HG03457 (cell line): ENCODE measurements around the gene DOLK.
"Not testable (repeated sequence)": the region's sequence is repeated elsewhere in the genome, so short reads cannot be mapped to it uniquely, and the experiment has no call there.

ENCODE experiments used
- ATAC-seq: cut with Tn5 transposase; IDR thresholded peaks from one replicate; pipeline ENCODE4 v1.9.1; 2021; ENCODE audit warnings: moderate number of reproducible peaks; ENCODE audit not compliant: unreplicated experiment

The DOLK gene

DNA sequence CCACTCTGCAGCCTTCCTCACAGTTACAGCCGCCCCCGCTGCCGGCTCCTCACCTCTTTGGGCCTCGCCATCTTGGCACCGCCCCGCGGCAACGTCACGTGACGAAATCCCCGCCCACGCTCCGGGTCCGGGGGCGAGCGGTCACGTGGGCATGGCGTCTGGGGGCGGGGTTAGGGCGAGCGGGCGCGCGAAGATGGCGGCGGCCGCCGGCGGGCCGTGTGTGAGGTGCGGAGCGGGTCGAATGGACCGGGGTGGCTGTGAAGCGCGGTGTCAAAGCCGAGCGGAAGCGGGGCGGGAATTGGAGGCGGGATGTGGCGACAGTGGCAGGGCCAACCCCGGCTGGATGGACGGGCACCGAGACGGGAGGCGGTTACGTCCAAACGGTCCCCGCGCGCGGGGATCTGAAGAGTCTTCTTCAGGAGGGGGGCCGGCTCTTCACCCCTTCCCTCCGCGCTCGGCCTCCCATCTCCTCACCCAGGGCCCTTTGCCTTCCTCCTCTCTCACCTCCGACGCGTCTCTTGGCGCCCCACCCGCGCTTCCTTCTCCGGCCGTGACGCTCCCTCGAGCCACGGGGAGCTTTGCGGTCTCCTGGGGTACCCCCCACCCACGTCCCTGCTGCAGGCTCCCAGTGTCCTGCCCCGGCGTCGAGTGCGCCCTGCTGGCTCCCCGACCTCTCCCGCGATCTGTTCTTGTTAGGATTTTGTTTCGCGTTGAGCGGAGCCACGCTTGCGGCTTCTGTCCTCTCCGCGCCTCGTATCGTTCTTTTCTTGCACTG is at the start of gene DOLK, which contains the start of gene NUP188:
Gene DOLK (minus strand): TSS at position 77 of the 775 bp plus-strand sequence. CDS start 300 bp downstream, outside the sequence.
Gene NUP188 (plus strand): TSS at position 173 of the 775 bp plus-strand sequence. CDS start 21 bp downstream, at position 194.
- ATAC-seq = peak; percentile 60

DNA sequence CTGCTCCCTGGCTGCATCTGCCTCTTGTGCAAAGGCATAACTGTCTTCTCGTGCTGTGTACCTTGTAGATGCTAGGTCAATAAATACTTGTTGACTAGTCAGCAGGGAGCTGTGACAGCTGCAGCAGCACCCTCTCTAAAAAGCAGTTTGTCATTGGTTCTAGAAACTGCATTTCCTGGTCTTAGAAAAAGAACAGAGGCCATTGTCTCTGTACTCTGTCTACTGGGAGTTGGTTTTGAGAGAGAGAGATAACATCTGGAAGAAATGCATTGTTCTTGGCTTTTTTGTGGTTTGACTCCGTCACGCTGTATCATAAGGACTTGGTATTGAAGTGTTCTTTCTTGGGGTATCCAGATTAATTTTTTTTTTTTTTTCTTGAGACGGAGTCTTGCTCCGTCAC is 48.4 kb upstream of the DOLK start:
- ATAC-seq = no peak

DNA sequence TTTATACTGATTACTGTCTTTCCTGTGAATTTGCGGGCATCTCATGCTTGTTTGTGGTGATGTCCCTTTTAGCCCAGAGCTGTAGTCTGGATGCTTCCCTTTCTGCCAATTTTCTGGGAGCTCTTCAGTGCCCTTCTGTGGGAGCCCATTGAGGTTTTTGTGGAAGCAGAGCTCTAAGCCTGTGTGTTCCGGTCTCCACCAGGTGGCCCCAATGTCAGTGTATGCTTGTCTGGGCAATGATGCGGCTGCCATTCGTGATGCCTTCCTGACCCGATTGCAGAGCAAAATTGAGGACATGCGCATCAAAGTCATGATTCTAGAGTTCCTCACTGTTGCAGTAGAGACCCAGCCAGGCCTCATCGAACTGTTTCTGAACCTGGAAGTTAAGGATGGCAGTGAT is 45.6 kb upstream of the DOLK start:
- ATAC-seq = no peak

DNA sequence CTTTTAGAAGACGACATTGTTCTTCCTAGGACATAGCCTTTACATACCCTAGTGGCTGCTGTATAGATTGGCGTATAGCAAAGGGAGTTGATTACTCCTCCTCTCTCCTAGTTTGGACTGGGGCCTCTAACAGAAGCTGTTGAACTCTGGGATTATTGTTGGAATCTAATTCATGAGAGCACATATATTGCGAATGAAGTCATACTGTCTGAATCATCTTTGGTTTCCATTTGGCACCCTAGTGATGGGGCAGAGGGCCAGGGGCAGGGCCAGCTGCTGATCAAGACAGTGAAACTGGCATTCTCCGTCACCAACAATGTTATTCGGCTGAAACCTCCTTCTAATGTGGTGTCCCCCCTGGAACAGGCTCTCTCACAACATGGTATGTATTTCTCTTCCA is 40.4 kb upstream of the DOLK start:
- no peak for ATAC-seq

DNA sequence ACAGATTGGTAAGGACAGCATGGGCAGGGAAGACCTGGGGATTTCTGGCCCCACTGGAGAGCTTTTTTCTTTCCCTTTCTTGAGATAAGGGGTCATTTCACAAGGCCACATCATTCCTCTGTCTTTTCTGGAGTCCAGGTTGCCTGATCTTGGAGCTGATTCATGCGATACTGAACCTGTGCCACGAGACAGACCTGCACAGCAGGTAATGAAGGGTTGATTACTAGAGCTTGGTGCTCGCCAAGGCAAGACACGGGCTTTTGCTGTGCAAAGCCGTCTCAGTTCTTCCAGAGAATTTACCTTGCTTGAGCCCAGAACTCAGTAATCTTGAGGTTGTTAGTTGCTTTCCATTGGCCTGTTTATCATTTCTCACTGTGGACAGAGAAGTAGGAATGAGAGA is 39.3 kb upstream of the DOLK start:
- ATAC-seq = no peak

DNA sequence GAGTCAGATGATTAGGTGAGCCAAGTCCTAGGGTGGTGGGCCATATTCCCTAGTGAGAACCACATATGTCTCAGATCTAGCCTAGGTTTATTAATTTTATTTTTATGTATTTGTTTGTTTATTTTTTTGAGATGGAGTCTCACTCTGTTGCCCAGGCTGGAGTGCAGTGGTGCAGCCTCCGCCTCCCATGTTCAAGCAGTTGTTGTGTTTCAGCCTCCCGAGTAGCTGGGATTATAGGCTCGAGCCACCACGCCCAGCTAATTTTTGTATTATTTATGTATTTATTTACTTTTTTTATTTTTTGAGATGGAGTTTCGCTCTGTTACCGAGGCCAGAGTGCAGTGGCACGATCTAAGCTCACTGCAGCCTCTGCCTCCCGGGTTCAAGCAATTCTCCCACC is 36.1 kb upstream of the DOLK start:
- no peak for ATAC-seq

DNA sequence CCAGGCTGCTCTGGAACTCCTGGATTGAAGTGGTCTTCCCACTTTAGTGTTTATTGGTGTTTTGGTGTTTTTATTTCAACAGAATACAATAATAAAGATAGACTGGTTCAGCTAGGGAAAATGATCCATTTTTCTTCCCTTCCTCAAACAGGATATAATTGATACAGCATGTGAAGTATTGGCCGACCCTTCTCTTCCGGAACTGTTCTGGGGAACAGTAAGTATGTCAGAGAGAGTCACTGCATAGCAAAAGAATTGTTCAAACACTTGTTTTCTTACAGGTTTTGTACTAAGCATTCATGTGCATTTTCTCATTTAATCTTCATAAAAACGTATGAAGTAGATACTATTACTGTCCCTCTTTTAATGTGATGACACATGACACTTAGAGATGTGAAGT is 31.7 kb upstream of the DOLK start:
- no peak for ATAC-seq

DNA sequence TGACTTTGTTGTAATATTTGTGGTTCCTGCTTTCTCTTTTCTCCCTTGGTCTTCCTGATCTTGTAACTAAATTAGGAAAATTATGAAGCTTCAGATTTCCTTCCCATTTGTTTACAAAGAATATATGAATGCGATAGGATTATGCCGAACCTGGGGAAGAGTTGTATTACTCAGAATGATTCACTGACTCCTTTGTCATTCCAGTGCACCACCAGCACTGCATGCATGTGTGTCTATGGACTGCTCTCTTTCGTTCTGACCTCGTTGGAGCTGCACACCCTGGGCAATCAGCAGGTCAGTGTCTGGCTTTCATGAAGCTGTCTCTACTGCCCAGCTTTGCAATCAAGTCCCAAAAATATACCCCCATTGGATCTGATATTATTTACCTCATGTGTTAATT is 25.6 kb upstream of the DOLK start:
- ATAC-seq = no peak

DNA sequence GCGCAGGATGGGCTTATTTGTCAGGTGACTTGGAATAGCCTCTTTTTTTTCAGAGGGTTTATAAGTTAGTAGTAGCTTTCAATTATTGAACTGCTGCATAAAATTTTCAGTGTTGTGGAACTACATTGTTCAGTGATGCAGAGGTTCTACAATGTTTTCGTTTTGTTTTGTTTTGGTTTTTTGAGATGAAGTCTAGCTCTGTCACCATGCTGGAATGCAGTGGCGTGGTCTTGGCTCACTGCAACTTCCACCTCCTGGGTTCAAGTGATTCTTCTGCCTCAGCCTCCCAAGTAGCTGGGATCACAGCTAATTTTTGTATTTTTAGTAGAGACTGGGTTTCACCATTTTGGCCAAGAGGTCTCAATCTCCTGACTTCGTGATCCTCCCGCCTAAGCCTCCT is 22.1 kb upstream of the DOLK start:
- no peak for ATAC-seq

DNA sequence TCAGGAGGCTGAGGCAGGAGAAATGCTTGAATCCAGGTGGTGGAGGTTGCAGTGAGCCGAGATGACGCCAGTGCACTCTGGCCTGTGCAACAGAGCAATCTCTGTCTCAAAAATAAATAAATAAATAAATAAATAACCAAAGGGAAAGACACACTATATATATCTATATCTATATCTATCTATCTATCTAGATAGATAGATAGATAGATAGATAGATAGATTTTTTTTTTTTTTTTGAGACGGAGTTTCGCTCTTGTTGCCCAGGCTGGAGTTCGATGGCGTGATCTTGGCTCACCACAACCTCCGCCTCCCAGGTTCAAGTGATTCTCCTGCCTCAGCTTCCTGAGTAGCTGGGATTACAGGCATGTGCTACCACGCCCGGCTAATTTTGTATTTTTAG is 14.0 kb upstream of the DOLK start:
- not testable (repeated sequence) for ATAC-seq

DNA sequence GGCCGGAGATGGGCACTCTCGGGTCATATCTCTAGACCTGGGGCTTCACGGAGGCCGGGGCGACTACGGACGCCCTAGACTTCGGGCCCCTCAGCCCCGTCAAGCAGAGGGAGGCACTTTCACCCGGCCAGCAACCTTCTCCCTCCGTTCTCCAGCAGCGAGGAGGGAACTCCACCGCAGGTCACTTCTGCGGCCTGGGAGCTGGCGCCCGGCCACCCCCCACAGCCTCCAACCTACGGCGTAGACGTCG is 201 bp downstream of the DOLK start:
- ATAC-seq = peak; percentile 14

DNA sequence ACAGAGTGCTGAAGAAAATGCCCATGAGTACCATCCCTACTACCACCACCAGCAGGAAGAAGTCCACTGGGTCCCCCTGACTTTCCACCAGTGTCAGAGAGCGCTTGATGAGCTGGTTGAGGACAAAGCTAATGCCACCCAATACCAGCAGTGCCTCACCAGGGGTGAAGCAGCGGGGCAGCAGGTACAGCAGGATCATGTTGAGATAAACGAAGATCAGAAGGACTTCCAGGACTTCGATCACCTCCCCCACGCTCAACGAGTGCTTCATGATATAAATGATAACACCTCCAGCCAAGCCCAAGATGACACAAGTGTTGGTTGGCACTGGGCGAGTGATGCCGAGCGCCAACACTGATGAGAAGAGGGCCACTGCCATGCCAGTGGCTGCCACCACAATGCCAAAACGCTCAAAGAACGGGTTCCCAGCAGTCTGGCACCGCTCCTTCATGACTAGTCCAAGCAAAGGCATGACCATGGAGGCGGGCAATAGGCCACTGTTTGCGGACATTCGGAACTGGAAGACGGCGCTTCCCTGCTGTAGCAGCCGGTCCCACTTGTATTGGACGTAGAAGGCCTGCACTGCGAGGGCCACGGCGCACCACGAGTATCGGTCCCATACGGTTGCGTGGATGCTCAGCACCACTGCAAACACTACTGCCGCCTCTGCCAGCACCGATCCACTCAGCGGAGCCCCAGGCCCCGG is 679 bp downstream of the DOLK start:
- ATAC-seq = no peak

DNA sequence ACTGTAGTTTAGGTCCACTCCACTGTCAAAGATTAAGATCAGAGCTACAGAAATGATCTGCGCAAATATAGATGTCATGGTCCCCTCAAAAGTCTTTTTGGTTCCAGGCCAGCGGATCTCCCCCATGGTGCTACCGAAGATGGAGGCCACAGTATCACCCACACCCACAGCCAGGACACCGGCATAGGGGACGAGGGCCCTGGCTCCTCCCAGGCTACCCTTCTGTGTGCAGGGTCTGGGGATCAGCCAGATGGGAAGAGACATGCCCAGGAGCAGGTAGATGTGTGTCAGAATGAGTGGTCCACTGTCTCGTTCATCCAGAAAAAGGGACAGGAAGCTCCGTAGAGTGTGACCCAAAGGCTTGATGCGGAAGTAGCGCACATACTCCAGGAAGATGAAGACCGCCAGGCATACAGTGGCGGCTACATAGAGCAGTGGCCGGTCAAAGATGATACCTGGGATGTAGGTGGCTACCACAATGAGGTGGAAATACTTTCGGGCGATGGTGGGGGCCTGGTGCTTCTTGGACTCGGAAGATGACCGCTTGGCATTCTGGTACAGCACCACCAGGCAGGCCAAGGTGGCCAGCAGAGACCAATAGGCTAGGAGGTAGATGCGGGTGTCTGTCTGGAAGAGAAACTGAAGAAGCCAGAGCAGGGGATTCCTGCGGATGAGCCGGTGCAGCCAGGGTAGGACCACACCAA is 1.5 kb downstream of the DOLK start:
- ATAC-seq = no peak

DNA sequence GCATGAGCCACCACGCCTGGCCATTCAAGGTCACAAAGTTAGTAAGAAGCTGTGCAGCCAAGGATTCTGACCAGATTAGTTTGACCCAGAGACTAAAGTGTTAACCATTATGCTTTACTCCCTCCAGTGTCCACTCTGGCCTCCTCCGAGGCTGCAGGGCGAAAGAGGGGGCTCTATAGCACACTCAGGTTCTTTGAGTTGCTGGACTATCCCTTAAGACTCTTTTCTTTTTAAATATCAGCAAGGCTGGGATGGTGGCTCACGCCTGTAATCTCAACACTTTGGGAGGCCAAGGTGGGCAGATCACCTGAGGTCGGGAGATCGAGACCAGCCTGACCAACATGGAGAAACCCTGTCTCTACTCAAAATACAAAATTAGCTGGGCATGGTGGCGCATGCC is 2.4 kb downstream of the DOLK start:
- ATAC-seq = not testable (repeated sequence)

DNA sequence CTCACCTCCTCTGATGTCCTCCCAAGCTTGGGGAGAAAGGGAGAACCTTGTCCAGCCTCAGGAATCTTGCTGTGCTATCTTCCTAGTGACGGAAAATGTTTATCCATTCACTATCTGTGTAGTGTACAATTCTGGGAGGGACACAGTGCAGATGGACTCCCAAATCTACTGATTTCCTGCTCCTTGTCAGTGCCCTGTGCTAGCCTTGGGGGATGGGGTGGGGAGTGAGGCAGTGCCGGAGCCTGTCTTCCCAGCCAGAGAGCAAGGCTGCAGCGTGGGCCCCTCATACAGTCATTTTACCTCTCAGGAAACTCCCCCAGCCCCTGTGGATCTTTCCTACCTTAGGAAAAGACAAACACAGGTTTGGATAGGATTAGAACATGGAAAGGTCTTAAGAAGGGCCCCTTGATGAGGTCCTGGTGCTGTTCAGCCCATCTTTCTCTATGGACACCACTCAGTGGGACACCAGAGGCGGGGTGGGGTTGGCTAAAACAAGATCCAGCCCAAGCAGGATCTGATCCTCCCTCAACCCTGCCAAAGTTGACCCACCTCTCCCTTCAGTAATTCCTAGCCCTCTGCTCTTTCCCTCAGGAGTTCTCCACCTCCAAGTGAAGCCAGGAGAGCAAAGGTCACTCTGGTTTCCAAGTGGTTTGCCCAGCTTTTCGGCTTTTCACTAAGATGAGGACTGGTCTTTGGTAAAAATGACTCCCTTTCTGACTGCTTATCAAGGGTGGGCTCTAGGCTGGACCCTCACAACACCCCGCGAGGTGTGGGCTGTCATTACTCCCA is 3.4 kb downstream of the DOLK start:
- no peak for ATAC-seq

DNA sequence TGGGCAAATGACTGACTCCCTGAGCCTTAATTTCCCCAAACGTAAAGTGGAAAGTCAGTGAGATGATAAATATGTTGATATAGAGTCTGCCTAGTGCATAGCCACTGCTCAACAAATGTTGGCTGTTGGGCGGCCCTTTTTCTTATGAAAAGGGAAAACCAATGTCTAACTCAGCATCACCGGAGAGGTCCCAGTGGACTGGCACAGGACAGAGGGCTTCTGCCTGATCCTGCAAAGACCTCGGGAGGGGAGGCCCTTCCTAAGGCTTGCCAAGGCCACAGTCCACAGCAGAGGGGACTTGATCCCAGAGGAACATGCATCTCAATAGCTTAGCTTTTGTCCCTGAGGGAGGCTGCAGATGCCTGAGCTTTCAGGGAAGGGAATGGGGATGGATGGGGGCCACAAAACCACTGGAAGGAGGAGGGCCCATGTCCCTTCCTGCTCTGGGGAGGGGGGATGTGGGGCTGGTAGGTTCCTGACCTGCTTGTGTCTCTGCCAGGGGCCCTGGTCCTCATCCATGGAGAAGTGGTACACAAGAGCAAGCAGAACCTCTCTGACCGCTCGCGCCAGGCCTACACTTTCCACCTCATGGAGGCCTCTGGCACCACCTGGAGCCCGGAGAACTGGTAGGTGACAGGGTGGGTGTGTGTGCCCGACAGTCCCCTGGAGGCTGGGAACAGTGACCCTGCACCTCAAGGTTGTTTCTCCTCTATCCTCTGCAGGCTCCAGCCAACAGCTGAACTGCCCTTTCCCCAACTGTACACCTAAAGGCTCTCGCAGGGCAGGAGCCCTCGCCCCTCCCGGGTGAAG is 6.3 kb downstream of the DOLK start:
- no peak for ATAC-seq

DNA sequence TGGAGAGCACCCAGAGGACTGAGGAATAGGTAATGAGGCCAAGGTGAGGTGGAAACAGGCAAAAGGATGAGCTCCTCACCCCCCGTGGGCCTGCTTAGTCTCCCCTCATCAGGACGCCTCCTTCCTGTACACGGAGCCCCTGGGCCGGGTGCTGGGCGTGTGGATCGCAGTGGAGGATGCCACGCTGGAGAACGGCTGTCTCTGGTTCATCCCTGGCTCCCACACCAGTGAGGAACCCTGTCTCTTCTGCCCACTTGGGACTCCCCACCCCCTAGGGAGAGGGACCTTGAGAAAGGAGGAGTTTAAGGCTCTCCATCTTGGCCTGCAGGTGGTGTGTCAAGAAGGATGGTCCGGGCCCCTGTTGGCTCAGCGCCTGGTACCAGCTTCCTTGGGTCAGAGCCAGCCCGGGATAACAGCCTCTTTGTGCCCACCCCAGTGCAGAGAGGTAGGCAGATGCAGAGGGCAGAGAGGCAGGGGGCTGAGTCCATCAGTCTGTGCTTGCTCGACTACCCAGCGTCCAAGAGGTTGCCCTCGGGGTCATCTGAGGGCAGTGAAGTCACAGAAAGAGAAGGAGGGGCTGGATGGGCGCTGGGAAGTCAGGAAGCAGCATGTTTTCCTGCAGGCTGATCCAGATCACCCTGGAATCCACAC is 7.0 kb downstream of the DOLK start:
- no peak for ATAC-seq

DNA sequence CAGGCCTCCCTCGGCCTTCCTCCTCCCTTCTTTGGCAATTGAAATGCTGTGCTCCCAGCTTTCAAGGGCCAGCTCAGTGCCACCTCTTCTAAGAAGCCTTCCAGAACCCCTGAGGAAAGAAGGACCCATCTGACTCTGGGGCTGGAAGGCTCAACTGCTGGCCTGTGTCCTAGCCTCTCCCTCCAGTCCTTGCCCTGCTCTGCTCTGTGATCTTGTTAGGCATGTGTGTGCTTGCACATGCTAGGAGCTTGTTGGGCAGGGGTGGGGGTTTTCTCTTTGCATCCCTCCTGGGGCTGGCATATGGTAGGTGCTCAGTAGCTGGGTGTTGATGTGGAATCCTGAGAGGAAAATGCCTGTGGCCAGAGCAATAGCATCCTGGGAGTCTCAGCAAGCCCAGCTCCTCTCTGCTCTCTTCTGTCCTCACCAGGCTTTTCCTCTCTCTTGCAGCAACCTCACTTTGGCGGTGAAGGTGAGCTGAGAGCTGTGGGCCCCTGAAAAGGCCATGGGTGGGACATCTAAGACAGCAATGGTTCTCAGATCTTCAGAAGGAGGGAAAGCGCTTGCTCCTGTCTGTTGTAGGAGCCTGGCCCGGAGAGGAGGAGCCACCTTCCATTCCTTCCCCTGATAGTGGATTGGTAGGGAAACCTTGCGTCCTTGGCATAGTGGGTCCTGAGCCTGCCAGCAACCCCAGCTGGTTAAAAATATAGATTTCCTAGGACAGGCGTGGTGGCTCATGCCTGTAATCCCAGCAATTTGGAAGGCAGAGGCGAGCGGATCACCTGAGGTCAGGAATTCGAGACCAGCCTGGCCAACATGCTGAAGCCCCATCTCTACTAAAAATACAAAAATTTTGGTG is 9.9 kb downstream of the DOLK start:
- ATAC-seq = no peak
